Activated CD4-positive, alpha-beta T cell treated with anti-CD3 and anti-CD28 coated beads for 36 hours (primary cell): Measurements from ENCODE around the gene FAM170B. TPM values are rescaled to one million over a fixed set of nuclear protein-coding genes. Genes with fewer than 3 reads are reported as not detected.

Source experiments
- ATAC-seq: fragments of 200-7000 bp; cut with Tn5 transposase; one replicate; pipeline ENCODE4 v1.10.0; 2021; ENCODE audit warnings: mild to moderate bottlenecking, moderate library complexity
- CTCF ChIA-PET: fragments of 350-600 bp; sonication (Branson Sonifier 250); formaldehyde crosslinking; loops from one replicate; lab custom pipeline; 2021; ENCODE audit warnings: antibody characterized with exemption; lab: Charles Lee
- POLR2A ChIA-PET: fragments of 350-600 bp; sonication (Branson Sonifier 250); formaldehyde crosslinking; loops from one replicate; lab custom pipeline; 2021; ENCODE audit warnings: antibody characterized with exemption, inconsistent platforms; lab: Charles Lee
- DNase-seq: peaks from one replicate; pipeline ENCODE4 v3.0.0-alpha.2; 2020
- H3K27ac Mint-ChIP-seq: one replicate; pipeline ENCODE4 v1.8.0; 2021; ENCODE audit warnings: mixed read lengths
- H3K27me3 Mint-ChIP-seq: one replicate; pipeline ENCODE4 v1.8.0; 2021; ENCODE audit warnings: mixed read lengths
- H3K36me3 Mint-ChIP-seq: one replicate; pipeline ENCODE4 v1.8.0; 2021; ENCODE audit warnings: low read depth, mixed read lengths
- H3K4me1 Mint-ChIP-seq: one replicate; pipeline ENCODE4 v1.8.0; 2021; ENCODE audit warnings: mixed read lengths
- H3K4me3 Mint-ChIP-seq: one replicate; pipeline ENCODE4 v1.8.0; 2021; ENCODE audit warnings: mild to moderate bottlenecking, moderate library complexity, mixed read lengths
- H3K9me3 Mint-ChIP-seq: one replicate; pipeline ENCODE4 v1.8.0; 2021; ENCODE audit warnings: low read depth, mixed read lengths
- intact Hi-C, 2 experiments: fragments of 100-400 bp; cut with DNase I in 1 of 2; cut with micrococcal nuclease in 1 of 2; formaldehyde crosslinking; loops; one replicate each; pipeline versions ENCODE4 v1.14.2 to v1.15.1; 2022 to 2024; cut with DNase I, micrococcal nuclease
- total RNA-seq, 2 experiments: library from RNA; stranded (reverse); gene quantifications; one replicate each; pipeline ENCODE4 v1.2.3, GENCODE V29; 2021

Gene FAM170B
- total RNA-seq, 2 experiments from 2014 or later, result not detected

DNA sequence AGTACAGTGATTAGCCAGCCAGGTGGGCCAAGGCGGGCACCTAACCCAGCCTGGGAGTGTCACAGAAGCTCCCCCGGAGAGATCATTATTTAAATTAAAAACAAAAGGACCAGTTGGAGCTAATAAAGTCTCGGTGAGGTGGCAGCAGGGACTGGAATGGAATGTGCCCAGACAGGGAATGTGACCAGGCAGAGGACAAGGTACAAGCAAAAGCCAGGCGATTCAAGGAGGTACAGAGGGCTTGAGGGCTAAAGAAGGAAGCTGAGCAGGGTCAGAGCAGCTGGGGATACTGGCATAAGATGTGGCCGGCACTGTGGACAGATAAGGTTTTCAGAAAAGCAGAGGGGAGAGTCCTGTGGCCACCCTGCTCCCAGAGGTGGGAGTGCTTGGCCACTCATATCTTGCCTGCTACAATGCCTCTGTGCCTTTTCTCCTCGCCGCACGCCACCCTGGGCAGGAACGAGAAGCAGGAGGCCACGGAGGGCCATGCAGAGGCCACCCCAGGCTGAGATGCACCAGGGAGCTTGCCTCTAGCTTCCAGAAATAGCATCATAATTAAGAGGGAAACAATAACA lies 41.2 kb upstream of the FAM170B start:
- no peaks in the 10 kb centered on the region for H3K27me3 Mint-ChIP-seq
- CTCF ChIA-PET, result interaction anchor here (0.7 kb wide), 1 partner anchor 9 kb away, joined by 3 read pairs; no protein-coding TSS in a partner anchor
- ATAC-seq (no peak), DNase-seq (no peak)
- no peak overlapping the region for H3K27ac Mint-ChIP-seq
- intact Hi-C loops, result loop anchor here (5.0 kb wide), 3 partner anchors 93 to 868 kb away; partner anchors contain the start of gene MAPK8 (in 1 of the 2)
- H3K9me3 Mint-ChIP-seq, result no peaks in the 10 kb centered on the region
- H3K36me3 Mint-ChIP-seq, result no peaks in the 10 kb centered on the region
- POLR2A ChIA-PET, result no interaction called here
- H3K4me3 Mint-ChIP-seq, result no peak overlapping the region
- peaks cover 29% of the 10 kb centered on the region for H3K4me1 Mint-ChIP-seq

DNA sequence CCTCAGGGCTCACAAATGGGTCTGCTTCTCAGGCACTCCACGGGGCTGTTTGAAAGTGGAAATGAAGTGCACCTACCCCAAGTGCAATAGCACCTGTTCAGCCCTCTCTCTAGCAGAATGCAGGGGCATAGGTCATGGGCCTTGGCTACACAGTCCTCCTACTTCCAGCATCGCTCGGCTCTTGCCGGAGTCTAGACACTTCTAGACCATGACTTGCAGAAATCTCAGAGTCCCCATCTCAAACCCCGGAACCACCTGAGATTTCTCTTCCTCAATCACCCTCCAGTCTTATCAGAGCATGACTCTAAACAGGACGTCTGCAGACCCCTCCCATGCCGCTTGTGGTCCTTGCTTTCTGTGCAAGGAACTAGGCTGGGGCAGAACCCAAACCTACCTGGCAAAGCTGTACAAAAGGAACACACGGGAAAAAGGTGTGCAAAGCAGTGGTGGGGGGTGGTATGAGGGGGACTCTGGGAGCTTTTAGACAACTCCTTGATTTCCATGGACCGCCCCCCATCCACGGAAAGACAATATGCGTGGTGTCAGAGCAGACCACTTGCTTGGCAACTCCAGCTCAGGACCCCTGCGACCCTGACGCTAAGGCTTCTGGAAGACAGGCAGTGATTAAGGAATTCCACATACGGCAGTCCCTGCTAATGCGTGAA lies 40.6 kb upstream of the FAM170B start:
- DNase-seq, result no peak
- ChIA-PET CTCF (no interaction called here), POLR2A (no interaction called here)
- H3K36me3 Mint-ChIP-seq, result no peaks in the 10 kb centered on the region
- intact Hi-C loops, result no loop called here
- no peaks in the 10 kb centered on the region for H3K9me3 Mint-ChIP-seq
- H3K27me3 Mint-ChIP-seq, result no peaks in the 10 kb centered on the region
- no peak overlapping the region for H3K4me3 Mint-ChIP-seq
- H3K4me1 Mint-ChIP-seq, result peaks cover 27% of the 10 kb centered on the region
- no peak for ATAC-seq
- no peak overlapping the region for H3K27ac Mint-ChIP-seq

DNA sequence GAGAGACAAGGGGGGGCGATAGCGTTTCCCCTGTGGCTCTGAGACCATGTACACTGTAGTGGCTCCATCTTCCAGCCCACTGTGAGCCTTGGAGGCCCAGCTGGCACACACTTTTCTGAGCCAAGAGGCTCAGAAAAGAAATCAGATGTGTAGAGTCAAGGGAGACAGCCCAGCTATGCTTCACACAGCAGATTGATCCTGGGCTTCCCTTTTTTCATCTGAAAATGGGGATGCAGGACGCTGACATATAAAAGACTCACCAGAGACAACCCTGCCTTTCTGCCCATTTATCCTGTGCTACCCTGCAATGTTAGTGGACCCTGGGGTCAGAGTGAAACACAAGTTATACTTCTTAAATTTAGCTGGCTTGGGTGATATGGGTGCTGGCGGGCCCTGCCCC lies 40.0 kb upstream of the FAM170B start:
- POLR2A ChIA-PET, result no interaction called here
- CTCF ChIA-PET, result interaction anchor here (0.6 to 1.1 kb wide), 2 partner anchors 10 to 189 kb away, joined by 3 to 4 read pairs; no protein-coding TSS in a partner anchor
- no peak for DNase-seq
- no peaks in the 10 kb centered on the region for H3K36me3 Mint-ChIP-seq
- ATAC-seq, result no peak
- H3K4me3 Mint-ChIP-seq, result no peak overlapping the region
- no peaks in the 10 kb centered on the region for H3K9me3 Mint-ChIP-seq
- H3K27ac Mint-ChIP-seq, result no peak overlapping the region
- intact Hi-C loops, result no loop called here
- peaks cover 25% of the 10 kb centered on the region for H3K4me1 Mint-ChIP-seq
- no peaks in the 10 kb centered on the region for H3K27me3 Mint-ChIP-seq

- no peak for ATAC-seq
- Mint-ChIP-seq H3K36me3 (no peaks in the 10 kb centered on the region), H3K9me3 (no peaks in the 10 kb centered on the region), H3K4me1 (peaks cover 20% of the 10 kb centered on the region), H3K27ac (no peak overlapping the region), H3K4me3 (no peak overlapping the region), H3K27me3 (no peaks in the 10 kb centered on the region)
- POLR2A ChIA-PET, result no interaction called here
- intact Hi-C loops, result no loop called here
- CTCF ChIA-PET, result interaction anchor here (0.6 to 1.1 kb wide), 2 partner anchors 9 to 189 kb away, joined by 3 to 4 read pairs; no protein-coding TSS in a partner anchor
- no peak for DNase-seq
Measured at GRCh38 chr10:49173201-49173772, 39.5 kb upstream of the FAM170B start.

GRCh38 chr10:49172777-49173132 lies 38.9 kb upstream of the FAM170B start:
- Mint-ChIP-seq H3K4me3 (no peak overlapping the region), H3K36me3 (no peaks in the 10 kb centered on the region), H3K27ac (no peak overlapping the region), H3K9me3 (no peaks in the 10 kb centered on the region), H3K4me1 (peaks cover 15% of the 10 kb centered on the region), H3K27me3 (no peaks in the 10 kb centered on the region)
- ChIA-PET CTCF (interaction anchor here (0.6 to 1.1 kb wide), 2 partner anchors 9 to 322 kb away, joined by 4 read pairs; no protein-coding TSS in a partner anchor), POLR2A (no interaction called here)
- intact Hi-C loops, result no loop called here
- no peak for ATAC-seq
- no peak for DNase-seq

GRCh38 chr10:49172061-49172776 lies 38.4 kb upstream of the FAM170B start:
- DNase-seq (no peak), ATAC-seq (no peak)
- no peaks in the 10 kb centered on the region for H3K9me3 Mint-ChIP-seq
- no peaks in the 10 kb centered on the region for H3K27me3 Mint-ChIP-seq
- no peak overlapping the region for H3K27ac Mint-ChIP-seq
- ChIA-PET CTCF (interaction anchor here (0.6 to 1.1 kb wide), 2 partner anchors 8 to 323 kb away, joined by 4 read pairs; no protein-coding TSS in a partner anchor), POLR2A (no interaction called here)
- intact Hi-C loops, result no loop called here
- peaks cover 10% of the 10 kb centered on the region for H3K4me1 Mint-ChIP-seq
- H3K4me3 Mint-ChIP-seq, result no peak overlapping the region
- no peaks in the 10 kb centered on the region for H3K36me3 Mint-ChIP-seq

- DNase-seq, result no peak
- H3K4me3 Mint-ChIP-seq, result no peak overlapping the region
- H3K27me3 Mint-ChIP-seq, result no peaks in the 10 kb centered on the region
- intact Hi-C loops, result no loop called here
- peaks cover 9% of the 10 kb centered on the region for H3K4me1 Mint-ChIP-seq
- H3K36me3 Mint-ChIP-seq, result no peaks in the 10 kb centered on the region
- H3K9me3 Mint-ChIP-seq, result no peaks in the 10 kb centered on the region
- no peak for ATAC-seq
- no peak overlapping the region for H3K27ac Mint-ChIP-seq
- ChIA-PET CTCF (no interaction called here), POLR2A (no interaction called here)
Measured at GRCh38 chr10:49171326-49172060, 37.7 kb upstream of the FAM170B start.

GRCh38 chr10:49170632-49171325 lies 37.0 kb upstream of the FAM170B start:
- no peak for ATAC-seq
- Mint-ChIP-seq H3K27me3 (no peaks in the 10 kb centered on the region), H3K27ac (no peak overlapping the region), H3K4me1 (peaks cover 7% of the 10 kb centered on the region), H3K4me3 (no peak overlapping the region), H3K9me3 (no peaks in the 10 kb centered on the region), H3K36me3 (no peaks in the 10 kb centered on the region)
- intact Hi-C loops, result no loop called here
- DNase-seq, result no peak
- ChIA-PET CTCF (no interaction called here), POLR2A (no interaction called here)

GRCh38 chr10:49169776-49170175 lies 36.0 kb upstream of the FAM170B start:
- CTCF ChIA-PET, result interaction anchor here (1.0 kb wide), 1 partner anchor 190 kb away, joined by 3 read pairs; no protein-coding TSS in a partner anchor
- peaks cover 7% of the 10 kb centered on the region for H3K4me1 Mint-ChIP-seq
- no peaks in the 10 kb centered on the region for H3K36me3 Mint-ChIP-seq

GRCh38 chr10:49168831-49169500 lies 35.1 kb upstream of the FAM170B start:
- CTCF ChIA-PET, result interaction anchor here (1.0 kb wide), 1 partner anchor 189 kb away, joined by 3 read pairs; no protein-coding TSS in a partner anchor
- DNase-seq (no peak), ATAC-seq (no peak)
- Mint-ChIP-seq H3K4me1 (peaks cover 13% of the 10 kb centered on the region), H3K27ac (no peak overlapping the region), H3K9me3 (no peaks in the 10 kb centered on the region), H3K36me3 (no peaks in the 10 kb centered on the region), H3K4me3 (no peak overlapping the region), H3K27me3 (no peaks in the 10 kb centered on the region)
- POLR2A ChIA-PET, result no interaction called here
- intact Hi-C loops, result no loop called here

More at GRCh38 chr10:49169776-49170175, 36.0 kb upstream of the FAM170B start:
- no peak for DNase-seq
- ATAC-seq, result no peak
- POLR2A ChIA-PET, result no interaction called here
- H3K9me3 Mint-ChIP-seq, result no peaks in the 10 kb centered on the region
- intact Hi-C loops, result no loop called here
- no peak overlapping the region for H3K27ac Mint-ChIP-seq
- H3K4me3 Mint-ChIP-seq, result no peak overlapping the region
- no peaks in the 10 kb centered on the region for H3K27me3 Mint-ChIP-seq
